BE2C (cell line): ENCODE measurements around the gene SPTBN1.

Experiments used
- DNase-seq: peaks from one replicate; pipeline ENCODE4 v3.0.0-alpha.2; 2020
- H3K27me3 ChIP-seq: fragments of 250-450 bp; sonication (Bioruptor Pico); 2 replicates; pipeline ENCODE4 v1.5.1; 2020; ENCODE audit warnings: mild to moderate bottlenecking
- H3K36me3 ChIP-seq: fragments of 250-450 bp; sonication (Bioruptor Pico); 2 replicates; pipeline ENCODE4 v1.5.1; 2020; ENCODE audit warnings: mild to moderate bottlenecking
- H3K4me1 ChIP-seq: fragments of 250-450 bp; sonication (Bioruptor Pico); 2 replicates; pipeline ENCODE4 v1.5.1; 2020
- H3K4me3 ChIP-seq: 2 replicates; pipeline ENCODE4 v1.5.1; 2011; ENCODE audit warnings: low read depth, low read length
- H3K9me3 ChIP-seq: fragments of 250-450 bp; sonication (Bioruptor Pico); 2 replicates; pipeline ENCODE4 v1.5.1; 2020
- CTCF ChIP-seq: IDR thresholded peaks from 2 replicates; pipeline ENCODE4 v1.5.1; 2012; ENCODE audit warnings: mild to moderate bottlenecking, low read depth, low read length

SPTBN1 gene

DNA sequence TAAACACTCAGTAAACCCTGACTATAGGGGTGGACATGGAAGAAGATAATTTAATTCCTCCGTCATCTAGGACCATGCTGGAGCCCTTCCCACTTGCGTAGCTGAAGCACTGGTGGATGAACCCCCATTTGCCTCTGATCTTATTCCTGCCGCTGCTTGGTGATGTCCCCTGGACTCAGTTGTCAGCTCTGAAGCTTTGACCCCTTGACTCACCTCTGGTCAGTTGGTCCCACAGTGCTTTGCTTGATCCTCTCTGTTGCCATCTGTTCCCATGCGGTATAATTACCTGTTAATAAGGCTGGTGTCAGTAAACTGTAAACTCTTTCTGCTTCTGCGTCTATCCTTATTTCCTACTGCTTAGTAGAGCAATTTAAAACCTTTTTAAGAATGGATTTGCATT, 126.9 kb downstream of the SPTBN1 start:
- Histone ChIP-seq H3K9me3 (no peaks in the 10 kb centered on the region), H3K4me3 (no peak overlapping the region), H3K27me3 (no peaks in the 10 kb centered on the region), H3K4me1 (peaks cover 15% of the 10 kb centered on the region), H3K36me3 (no peaks in the 10 kb centered on the region)
- no peak for DNase-seq
- no peak for TF ChIP-seq CTCF

DNA sequence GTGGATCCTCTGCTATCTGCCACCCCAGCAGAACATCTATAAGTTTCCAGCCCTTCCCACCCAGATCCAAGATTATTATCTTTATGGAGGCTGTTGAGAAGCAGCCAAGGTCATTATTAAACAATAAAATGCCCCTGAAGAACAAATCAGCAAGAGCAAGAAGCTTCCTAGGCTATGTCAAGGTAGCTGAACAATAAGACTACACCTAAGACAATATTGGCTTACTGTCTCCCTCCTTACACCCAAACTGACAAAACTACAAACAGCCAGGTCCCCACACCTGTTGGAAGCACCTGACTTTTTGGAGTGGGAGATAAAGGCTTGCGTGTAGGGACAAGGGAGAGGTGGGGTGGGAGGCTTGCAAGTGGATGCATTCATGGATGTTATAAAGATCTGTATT, 128.5 kb downstream of the SPTBN1 start:
- H3K9me3 ChIP-seq, result no peaks in the 10 kb centered on the region
- no peaks in the 10 kb centered on the region for H3K27me3 ChIP-seq
- no peaks in the 10 kb centered on the region for H3K36me3 ChIP-seq
- H3K4me1 ChIP-seq, result peaks cover 20% of the 10 kb centered on the region
- H3K4me3 ChIP-seq, result no peak overlapping the region
- no peak for TF ChIP-seq CTCF
- DNase-seq, result no peak

DNA sequence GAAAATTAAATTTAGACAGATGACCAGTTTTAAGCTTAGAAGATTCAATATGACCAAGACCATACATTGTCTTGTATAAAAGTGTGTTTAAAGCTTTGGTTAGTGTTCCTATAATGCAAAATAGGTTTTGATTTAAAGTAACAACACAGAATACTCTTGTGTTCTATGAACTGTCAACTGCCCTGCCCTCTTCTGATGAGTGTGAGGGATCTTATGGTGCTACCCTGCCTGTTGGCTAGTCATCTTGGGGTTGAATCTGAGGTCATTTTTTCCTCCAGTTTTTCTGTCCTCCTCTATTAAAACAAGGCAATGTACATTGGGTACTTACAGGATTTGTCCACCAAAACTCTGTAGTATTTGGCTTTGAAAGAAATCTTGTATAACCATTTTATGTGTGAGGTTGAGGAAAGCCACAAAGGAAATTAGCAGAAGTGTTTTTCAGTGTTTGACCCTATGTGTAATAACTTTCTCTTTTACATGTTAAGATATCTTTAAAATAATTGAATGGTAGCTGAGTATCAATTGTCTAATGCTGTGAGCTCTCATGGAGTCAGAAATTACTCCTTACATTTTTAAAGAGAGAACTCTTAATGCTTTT, 129.1 kb downstream of the SPTBN1 start:
- Histone ChIP-seq H3K27me3 (no peaks in the 10 kb centered on the region), H3K9me3 (no peaks in the 10 kb centered on the region), H3K36me3 (no peaks in the 10 kb centered on the region), H3K4me1 (peaks cover 23% of the 10 kb centered on the region), H3K4me3 (no peak overlapping the region)
- DNase-seq, result no peak
- no peak for TF ChIP-seq CTCF

GRCh38 chr2:54586062-54586461, 129.9 kb downstream of the SPTBN1 start:
- DNase-seq, result no peak
- no peaks in the 10 kb centered on the region for H3K27me3 ChIP-seq
- no peaks in the 10 kb centered on the region for H3K9me3 ChIP-seq
- peaks cover 26% of the 10 kb centered on the region for H3K4me1 ChIP-seq
- no peaks in the 10 kb centered on the region for H3K36me3 ChIP-seq
- H3K4me3 ChIP-seq, result no peak overlapping the region; the same call in 1 of the 2 replicates
- no peak for TF ChIP-seq CTCF

DNA sequence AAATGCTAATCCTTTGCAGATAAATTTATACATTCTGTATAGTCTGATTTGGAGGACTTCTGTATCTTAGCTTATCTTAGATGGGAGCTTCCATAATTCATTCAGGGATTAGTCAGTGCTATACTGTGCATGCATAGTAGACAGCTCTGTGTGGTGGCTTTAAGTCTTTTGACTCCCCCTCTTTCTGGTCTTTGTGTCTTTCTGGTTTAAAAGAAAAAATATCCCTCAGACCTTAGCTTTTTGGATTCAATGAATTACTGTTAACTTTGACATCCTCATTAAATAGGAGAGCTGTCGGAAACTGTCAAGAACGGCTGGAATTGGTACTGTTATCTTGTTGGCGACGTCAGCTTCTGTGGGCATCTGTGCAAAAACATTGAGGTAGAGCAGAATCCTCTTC, 130.4 kb downstream of the SPTBN1 start:
- no peak overlapping the region; the same call in 1 of the 2 replicates for H3K4me3 ChIP-seq
- no peaks in the 10 kb centered on the region for H3K9me3 ChIP-seq
- no peaks in the 10 kb centered on the region for H3K27me3 ChIP-seq
- TF ChIP-seq CTCF, result no peak
- DNase-seq, result no peak
- no peaks in the 10 kb centered on the region for H3K36me3 ChIP-seq
- peaks cover 26% of the 10 kb centered on the region for H3K4me1 ChIP-seq

- no peaks in the 10 kb centered on the region for H3K9me3 ChIP-seq
- H3K4me3 ChIP-seq, result no peak overlapping the region
- no peak for DNase-seq
- H3K4me1 ChIP-seq, result peaks cover 26% of the 10 kb centered on the region
- no peaks in the 10 kb centered on the region for H3K27me3 ChIP-seq
- no peak for TF ChIP-seq CTCF
- H3K36me3 ChIP-seq, result no peaks in the 10 kb centered on the region; the same call in 1 of the 2 replicates
Observed at GRCh38 chr2:54587171-54588016, 131.3 kb downstream of the SPTBN1 start.
